ENCODE results near the gene C1GALT1C1L.
"Not testable (repeated sequence)": the region's sequence is repeated elsewhere in the genome, so short reads cannot be mapped to it uniquely, and the experiment has no call there.

Gene C1GALT1C1L

DNA sequence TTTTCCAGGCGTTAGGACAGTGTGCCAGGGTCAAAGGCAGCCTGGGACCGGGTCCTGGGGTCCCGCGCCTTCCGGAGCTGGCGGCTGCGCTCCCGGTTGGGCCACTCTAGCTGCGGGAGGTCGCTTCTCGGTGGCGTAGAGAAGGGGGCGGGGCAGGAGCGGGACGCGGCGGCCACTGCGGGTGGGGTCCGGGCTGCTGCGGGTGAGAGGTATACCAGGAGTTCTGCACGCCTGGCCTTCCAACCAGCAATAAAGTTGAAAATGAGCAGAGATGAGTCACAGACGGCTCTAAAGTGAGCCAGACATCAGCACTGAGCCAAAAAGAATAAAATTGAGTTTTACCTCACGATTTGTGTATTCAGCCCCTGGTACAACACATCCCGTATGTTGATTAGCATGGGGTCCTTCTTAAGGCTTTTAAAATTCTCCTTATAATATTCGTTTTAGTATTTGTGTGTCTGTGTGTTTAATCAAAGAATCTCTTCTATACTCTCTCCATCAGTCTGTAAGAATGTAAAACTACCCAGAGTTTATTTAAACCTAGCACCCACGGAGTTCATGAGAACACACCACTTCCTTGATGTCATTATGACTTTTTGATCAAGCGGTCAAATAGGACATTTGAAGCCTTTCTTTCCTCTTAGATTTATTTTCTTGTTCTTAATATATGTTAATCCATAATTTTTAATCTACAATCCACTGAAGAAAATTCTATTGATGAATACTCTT lies at the start of gene C1GALT1C1L:
C1GALT1C1L (minus strand) TSS at position 108 of the 729 bp plus-strand sequence; CDS start at position 1, 107 bp downstream.
- DNase-seq, result peak; percentile 42

DNA sequence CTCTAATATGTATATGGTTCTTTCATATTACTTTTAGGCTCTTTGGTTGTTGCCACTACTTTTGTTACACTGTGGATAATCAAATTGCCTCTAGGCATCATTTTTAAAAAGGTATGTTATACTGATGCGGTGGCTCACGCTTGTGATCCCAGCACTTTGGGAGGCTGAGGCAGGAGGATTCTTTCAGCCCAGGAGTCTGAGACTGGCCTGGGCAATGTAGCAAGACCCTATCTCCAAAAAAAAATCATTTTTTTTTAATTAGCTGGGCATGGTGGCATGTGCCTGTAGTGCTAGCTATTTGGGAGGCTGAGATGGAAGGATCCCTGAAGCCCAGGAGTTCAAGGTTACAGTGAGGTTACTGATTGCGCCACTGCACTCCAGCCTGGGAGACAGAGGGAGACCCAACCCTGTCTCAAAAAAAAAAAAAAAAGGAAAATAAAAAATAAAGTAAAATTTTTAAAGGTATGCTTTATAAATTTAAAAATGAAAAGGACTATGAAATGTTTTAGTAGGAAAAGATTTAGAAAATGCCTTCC lies 49.5 kb upstream of the C1GALT1C1L start:
- no peak for DNase-seq

DNA sequence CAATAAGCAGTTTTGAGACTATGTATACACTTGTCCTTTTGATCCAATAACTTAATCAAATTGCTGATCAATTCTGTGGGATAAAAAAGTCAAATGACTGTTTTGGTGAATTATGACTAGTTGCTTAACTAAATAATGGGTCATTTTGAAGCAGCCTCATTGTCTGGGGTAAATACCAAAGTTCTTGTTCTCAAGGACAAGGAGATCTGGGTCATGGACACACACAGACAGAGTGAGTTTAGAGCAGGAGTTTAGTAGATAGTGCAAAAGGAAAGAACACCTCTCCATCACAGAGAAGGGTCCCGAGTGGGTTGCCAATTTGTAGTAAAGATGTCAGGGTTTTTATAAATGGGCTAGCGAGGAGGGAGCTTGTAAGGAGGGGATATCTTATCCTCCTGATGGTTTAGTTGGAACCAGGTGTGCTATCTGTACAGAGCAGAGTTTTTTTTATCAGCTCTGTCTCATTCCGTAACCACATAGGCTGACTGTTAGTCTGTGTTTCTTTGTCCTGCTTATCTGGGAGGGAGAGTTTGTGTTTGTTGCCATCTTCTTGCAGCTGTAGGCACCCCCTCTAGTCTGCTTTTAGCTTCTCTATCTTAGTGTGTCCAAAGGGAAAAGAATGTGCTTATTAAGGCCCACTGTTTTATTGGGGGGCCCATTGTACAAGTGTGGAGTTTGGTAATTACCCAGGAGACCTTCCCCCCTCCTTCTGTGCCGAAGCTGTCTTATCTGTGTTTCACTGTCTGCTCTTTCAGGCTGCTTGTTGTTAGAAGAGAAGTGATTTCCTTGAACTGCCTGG lies 48.7 kb upstream of the C1GALT1C1L start:
- no peak for DNase-seq

DNA sequence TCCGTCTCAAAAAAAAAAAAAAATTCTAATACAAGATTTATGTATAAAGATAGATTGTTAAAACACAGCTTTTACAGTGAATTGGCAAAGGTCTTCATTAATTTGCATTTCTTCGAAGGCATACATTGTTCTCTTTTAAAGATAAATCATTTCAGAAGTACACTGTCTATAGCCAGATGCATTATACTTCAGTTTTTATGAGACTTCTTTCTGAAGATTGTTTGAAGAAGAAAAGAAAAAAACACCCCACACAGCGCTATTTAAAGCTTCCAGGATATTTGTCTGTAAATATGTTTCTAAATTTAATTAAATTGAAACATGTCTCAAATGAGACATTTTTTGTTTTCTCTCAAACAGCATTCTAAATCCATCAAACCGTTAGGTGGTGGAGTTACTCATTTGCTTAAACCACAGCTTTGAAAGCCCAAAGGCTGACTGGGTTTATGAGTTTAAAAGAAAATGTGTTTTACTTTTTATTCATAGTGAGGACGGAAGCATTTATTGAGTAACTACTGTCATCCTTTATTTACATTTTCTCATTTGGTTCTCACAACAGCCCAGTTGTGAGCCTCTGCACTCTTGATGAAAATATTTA lies 42.4 kb upstream of the C1GALT1C1L start:
- DNase-seq, result no peak

DNA sequence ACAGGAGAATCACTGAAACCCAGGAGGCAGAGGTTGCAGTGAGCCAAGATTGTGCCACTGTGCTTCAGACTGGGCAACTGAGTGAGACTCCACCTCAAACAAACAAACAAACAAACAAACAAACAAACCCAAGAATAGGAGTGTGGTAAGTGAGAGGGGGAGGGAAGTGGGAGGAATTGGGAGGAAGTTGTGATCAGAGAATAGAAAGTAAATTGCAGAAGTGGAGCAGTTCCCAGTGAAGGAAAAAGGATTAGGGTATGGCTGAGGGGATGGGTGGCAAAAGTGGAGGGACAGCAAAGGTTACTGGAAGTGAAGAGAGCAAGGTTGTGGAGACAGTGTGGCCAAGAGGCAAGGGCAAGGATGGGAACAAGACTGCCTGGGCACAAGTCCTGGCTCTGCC lies 41.1 kb upstream of the C1GALT1C1L start:
- no peak for DNase-seq

DNA sequence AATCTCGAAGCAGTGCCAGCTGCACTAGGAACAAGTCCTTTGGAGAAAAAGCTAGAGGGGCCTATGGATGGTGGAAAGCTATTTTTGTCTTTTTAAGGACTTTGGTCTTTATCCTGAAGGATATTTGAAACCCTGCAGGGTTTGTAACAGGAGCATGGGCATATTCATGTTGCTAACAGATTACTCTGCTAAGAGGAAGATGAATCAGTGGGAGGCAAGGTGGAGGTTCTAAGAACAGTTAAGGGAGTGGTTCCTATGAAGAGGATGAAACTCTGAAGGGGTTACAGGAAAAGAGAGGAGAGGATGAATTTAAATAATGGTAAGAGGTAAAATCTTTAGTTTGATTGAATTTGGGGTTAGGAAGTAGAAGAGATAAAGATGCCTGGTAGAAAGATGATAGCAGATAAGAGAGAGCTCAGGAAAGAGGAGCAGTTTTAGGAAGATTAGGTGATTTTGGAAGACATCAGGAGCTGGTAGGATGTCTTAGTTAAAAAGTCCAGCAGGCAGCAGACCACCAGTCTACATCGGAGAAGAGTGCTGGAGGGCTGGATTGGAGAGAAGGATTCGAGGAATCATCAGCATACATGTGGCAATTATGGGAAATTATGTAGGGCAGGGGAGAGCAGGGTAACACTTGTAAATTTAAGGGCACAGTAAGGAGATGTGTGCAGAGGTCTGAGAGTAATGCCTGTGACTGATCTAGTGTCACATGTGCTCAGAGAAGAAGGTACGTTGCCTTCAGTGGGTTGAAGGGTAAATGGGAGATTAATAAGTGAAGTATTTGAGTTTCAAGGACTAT lies 39.3 kb upstream of the C1GALT1C1L start:
- DNase-seq, result no peak

DNA sequence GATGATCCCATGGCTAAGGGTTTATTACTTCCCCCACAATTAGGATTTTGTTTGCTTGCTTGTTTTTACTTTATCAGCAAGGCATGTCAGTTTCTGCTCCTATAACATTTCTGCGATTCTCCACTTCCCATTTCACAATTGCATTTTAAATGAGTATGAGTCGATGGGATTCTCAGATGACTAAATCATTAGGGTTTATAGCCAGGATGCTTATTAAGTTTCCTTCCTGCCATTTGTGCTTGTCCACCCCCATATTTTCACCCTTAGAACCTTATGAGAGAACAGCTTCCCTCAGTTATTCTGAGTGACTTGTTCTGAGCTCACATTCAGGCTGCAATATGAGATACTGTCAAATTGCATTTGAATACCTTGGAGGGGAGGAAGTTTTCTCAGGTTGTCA lies 37.9 kb upstream of the C1GALT1C1L start:
- no peak for DNase-seq

DNA sequence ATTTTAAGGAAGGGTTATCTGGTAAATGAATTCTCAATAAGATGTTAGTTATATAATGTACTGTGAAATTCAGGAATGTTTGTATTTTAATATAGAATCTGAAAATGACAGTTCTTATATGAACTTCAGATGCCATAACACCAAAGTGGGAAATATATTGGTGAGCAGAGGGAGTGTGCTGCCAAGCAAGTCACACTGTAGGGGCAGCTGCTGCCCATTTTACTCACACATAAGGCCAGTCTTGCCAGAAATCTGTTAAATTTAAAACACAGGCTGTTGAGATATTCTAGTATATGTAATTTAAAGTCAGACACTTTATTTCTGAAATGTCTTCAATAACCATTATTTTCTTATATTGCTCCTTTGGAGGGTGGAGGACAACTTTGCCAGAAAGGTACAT lies 34.6 kb upstream of the C1GALT1C1L start:
- no peak for DNase-seq

DNA sequence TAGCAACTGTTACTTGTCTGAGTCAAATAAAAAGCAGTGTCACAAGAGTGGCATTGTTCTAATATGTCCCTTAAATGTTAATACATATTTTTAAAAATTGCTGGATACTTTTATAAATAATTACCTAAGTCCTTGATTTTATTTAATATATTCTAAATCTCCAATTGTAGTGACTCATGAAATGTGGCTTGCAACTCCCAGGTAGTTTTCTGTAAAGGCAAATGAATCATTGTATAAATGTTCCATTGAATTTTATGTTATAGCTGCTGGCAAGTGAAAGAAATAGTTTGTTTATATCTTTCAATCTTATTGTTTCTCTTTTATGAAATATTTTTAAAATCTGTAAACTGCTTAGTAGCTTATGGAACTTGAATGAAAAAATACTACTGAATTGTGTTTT lies 32.7 kb upstream of the C1GALT1C1L start:
- no peak for DNase-seq

DNA sequence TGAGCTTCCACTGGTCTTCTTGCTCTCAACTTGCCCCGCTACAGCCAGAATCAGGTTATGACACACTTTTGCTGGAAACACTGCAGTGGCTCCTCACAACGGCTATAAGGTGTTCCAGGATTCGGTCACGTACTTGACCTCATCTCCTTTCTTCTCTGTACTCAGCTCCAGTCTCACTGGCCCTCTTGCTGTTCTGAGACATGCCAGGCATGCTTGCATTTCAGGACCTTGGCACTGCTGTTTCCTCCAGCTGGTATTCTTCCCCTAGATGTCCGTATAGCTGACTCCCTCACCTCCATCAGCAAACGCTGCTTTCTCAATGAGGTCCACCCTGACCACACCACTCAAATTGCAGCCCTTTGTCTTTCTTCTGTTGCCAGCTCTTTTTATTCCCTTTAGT lies 31.9 kb upstream of the C1GALT1C1L start:
- no peak for DNase-seq

DNA sequence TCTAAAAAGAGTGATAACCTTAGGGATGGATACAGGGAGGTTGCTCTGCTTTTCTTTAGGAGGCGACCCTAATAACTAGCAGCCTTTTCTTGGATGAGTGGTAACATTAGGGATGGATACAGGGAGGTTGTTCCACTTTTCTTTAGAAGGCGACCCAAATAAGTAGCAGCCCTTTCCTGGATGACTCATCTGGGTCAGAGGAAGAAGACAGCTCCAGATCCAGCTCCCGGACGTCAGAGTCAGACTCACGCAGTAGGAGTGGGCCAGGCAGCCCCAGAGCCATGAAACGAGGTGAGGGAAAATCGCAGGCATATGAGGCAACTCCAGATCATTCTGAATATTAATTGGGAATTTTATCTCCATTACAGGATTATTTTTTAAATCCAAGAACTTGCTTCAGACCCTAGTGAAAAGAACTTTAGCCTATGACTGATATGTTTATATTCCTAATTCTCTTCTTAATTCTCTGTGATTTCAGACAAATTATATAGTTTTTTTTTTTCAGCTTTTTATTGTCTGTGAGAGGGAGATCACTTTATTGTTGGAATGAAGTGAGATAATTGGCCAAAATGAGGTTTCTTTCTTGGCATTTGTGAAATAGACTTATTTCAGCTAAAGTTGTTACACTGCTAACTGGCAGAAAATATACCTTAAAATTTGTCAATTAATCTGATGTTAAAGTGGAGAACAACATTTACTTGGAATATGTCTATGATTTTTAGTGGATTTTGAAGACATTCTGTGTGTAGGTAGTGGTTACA lies 31.2 kb upstream of the C1GALT1C1L start:
- no peak for DNase-seq

DNA sequence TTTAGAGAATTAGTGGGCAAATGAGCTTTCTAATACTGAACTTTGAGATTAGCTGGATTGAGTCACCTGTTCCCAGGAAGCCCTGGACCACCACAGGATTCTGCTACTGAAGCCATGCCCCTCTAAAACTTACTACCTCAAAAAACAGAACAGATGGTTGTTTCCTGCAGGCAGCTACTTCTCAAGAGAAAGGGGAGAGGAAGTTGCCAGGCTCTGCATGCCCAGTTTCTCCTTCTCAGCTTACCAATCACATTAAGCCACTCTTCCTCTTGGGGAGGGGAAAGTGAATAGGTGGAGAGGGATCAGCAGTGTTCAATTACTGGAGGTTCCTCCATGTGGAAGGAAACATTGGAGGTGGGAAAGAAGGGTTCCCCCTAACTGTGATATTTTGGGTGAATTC lies 24.9 kb upstream of the C1GALT1C1L start:
- no peak for DNase-seq

DNA sequence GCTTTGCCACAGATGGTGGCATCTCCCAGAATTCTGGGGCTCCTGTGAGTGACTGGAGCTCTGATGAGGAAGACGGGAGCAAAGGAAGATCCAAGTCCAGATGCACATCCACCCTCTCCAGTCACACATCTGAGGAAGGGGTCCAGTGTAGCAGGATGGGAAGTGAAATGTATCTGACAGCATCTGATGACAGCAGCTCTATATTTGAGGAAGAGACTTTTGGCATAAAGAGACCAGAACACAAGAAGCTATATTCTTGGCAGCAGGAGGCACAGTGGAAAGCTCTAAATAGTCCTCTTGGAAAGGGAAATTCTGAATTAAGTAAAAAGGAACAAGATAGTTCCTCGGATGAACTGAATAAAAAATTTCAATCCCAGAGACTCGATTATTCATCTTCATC lies 23.5 kb upstream of the C1GALT1C1L start:
- no peak for DNase-seq

DNA sequence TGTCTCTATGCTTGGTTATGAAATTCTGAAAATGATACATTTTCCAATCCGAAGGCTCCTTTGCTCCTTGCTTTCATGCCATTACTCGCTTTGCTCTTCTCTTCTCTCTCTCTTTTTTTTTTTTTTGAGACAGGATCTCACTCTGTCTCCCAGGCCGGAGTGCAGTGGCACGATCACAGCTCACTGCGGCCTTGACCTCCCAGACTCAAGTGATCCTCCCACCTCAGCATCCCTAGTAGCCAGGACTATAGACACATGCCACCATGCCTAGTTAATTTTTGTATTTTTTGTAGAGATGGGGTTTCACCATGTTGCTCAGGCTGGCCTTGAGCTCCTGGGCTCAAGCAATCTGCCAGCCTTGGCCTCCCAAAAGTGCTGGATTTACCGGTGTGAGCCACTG lies 21.9 kb upstream of the C1GALT1C1L start:
- DNase-seq, result not testable (repeated sequence)

DNA sequence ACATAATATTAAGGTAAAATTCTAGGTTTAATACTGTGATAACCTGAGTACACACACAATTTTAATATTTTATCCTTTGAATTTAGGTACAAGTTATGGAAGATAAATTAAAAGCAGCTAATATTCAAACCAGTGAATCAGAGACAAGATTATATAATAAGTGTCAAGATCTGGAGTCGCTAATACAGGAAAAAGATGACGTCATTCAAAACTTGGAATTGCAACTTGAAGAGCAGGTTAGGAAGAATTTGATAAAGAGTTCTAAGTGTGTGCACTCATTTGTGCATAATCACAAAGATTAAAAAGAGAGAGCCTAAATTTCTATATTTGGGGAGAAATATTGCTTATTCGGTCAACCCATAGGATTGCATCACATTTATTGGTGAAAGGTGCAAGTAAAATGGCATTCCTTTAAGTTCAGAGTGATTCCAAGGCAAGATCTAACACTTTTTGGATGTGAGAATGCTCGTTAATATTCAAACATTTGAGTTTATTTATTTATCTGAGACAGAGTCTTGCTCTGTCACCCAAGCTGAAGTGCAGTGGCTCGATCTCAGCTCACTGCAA lies 16.3 kb upstream of the C1GALT1C1L start:
- DNase-seq, result no peak

DNA sequence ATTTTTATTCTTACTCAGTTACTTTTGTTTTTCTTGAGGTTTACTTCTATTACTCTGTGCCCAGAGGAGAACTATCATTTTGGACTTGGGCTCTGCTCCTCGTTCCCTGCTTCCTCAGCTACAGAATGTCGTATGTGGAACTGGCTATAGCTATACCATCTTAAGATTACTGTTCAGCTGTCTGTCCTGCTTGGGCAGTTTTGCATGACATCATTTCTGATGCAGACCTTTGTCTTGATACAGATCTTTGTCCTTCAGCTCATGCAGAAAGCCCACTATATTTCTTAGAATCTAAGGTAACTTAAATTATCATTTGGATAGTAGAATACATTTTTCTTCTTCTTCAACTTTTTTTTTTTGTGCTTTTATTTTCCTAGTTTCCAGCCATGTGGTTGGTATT lies 13.8 kb upstream of the C1GALT1C1L start:
- DNase-seq, result no peak

DNA sequence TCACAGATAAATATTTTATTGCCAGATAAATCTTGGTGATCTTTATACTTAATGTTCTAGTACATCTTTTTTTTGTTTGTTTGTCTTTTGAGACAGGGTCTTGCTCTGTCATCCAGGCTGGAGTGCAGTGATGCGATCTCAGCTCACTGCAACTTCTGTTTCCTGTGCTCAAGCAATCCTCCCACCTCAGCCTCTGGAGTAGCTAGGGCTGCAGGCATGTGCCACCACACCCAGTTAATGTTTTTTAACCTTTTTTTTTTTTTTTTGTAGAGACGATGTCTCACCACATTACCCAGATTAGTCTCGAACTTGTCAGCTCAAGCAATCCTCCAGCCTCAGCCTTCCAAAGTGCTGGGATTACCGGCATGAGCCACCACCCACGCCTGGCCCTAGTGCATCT lies 9.1 kb upstream of the C1GALT1C1L start:
- no peak for DNase-seq

DNA sequence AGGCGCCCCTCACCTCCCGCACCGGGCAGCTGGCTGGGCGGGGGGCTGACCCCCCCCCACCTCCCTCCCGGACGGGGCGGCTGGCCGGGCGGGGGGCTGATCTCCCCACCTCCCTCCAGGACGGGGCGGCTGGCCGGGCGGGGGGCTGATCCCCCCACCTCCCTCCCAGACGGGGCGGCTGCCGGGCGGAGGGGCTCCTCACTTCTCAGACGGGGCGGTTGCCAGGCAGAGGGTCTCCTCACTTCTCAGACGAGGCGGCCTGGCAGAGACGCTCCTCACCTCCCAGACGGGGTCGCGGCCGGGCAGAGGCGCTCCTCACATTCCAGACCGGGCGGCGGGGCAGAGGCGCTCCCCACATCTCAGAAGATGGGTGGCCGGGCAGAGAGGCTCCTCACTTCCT lies 1.6 kb upstream of the C1GALT1C1L start:
- DNase-seq, result not testable (repeated sequence)

DNA sequence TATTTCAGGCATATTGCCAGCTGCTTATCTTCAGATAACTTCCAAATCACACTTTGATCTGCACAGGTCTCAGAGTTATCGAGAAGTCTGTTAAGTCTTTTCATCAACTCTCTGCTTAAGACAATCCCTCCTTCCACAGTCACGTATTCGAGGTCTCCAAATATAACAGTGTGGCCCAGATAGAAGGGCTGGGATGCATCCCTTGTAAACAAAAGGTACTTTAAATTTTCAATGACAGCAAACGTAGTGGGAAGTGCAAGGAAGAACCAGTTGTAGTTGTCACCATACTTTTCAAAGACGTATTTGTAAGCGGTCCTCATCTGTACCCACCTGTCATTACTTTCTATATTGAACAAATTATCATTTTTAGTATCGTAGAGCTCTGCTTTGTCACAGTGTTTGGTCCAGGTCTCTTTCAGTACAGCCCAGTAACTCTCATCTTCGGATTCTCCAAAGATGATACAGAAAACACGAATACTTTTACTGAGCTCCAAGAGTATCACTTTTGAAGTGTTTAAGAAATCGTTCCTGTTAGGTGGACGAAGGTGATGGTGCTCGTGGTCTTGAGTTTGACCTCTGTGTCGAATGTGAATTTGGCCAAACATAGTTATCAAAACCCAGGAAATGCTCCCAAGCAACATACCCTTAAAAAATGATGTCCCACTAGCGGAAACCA lies 445 bp downstream of the C1GALT1C1L start:
- DNase-seq, result no peak

DNA sequence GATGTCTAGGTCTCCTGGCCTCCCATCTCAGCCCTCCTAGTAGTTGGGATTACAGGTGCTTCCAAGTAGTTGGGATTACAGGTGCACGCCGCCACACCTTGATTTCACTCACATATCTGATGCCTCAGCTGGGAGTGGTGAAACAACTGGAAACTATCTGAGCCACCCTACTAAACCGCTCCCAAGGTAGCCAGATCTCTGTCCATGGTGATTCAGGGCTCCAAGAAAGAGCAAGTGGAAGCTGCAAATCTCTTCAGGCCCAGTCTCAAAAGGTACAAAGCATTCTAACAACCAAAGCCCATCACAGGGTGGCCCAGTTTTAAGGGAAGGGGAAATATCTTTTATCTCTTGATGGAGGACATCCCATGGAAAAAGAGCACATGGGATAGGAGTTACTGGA lies 19.0 kb downstream of the C1GALT1C1L start:
- no peak for DNase-seq

DNA sequence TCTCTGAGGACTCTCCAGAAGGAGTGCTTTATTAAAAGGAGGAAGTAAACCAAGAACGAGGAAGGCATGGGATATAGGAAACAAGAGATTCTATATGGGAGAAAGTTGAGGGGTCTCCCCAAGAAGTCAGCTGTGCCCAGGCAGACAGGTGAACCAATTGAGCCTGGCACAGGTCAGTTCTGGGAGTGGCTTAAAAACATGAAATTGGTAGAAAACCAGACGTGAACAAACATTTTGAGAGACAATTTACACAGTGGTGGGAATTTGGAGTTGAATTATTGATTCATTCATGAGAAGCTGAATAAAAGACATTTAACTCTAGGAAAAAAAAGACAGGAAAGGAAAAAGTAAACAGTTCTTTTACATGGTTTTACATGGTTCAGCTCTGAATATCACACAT lies 22.7 kb downstream of the C1GALT1C1L start:
- no peak for DNase-seq

All from NCI-H2227 treated with DMSO at 0.1 percent for 48 hours (cell line).